H9 (cell line): ENCODE results near the gene NUP205. TPM values are rescaled to one million over a fixed set of nuclear protein-coding genes. Genes with fewer than 3 reads are reported as not detected.
A peak's percentile ranks its signal among the peaks of the same experiment; 100 is the strongest.
"Not testable (repeated sequence)": the region's sequence is repeated elsewhere in the genome, so short reads cannot be mapped to it uniquely, and the experiment has no call there.

ENCODE experiments used
- DNase-seq: peaks from one replicate; pipeline ENCODE4 v3.0.0-alpha.2; 2017
- H2AFZ ChIP-seq: one replicate; pipeline ENCODE4 v1.6.1; 2013; ENCODE audit warnings: mild to moderate bottlenecking, low read length, control low read depth, moderate library complexity
- H2AK5ac ChIP-seq: 2 replicates; pipeline ENCODE4 v1.6.1; 2013; ENCODE audit warnings: low read length, control low read depth, mixed read lengths; ENCODE audit not compliant: insufficient read length
- H2BK120ac ChIP-seq: one replicate; pipeline ENCODE4 v1.6.1; 2013; ENCODE audit warnings: low read depth, mild to moderate bottlenecking, low read length, control low read depth, inconsistent platforms; ENCODE audit not compliant: poor library complexity, severe bottlenecking
- H2BK12ac ChIP-seq: 2 replicates; pipeline ENCODE4 v1.6.1; 2013; ENCODE audit warnings: low read length, control low read depth, mixed read lengths, low read depth; ENCODE audit not compliant: insufficient read length
- H2BK15ac ChIP-seq: 2 replicates; pipeline ENCODE4 v1.6.1; 2013; ENCODE audit warnings: low read depth, low read length, control low read depth
- H2BK20ac ChIP-seq: one replicate; pipeline ENCODE4 v1.6.1; 2013; ENCODE audit warnings: low read depth, mild to moderate bottlenecking, low read length, control low read depth, inconsistent platforms; ENCODE audit not compliant: poor library complexity, severe bottlenecking
- H2BK5ac ChIP-seq: 2 replicates; pipeline ENCODE4 v1.6.1; 2013; ENCODE audit warnings: low read length, control low read depth, mixed read lengths; ENCODE audit not compliant: insufficient read length
- H3K14ac ChIP-seq: 2 replicates; pipeline ENCODE4 v1.6.1; 2013; ENCODE audit warnings: low read length, control low read depth; ENCODE audit not compliant: insufficient read depth
- H3K18ac ChIP-seq: 2 replicates; pipeline ENCODE4 v1.6.1; 2013; ENCODE audit warnings: low read depth, mild to moderate bottlenecking, mixed read lengths, low read length, control low read depth; ENCODE audit not compliant: insufficient read length
- H3K23ac ChIP-seq: 2 replicates; pipeline ENCODE4 v1.6.1; 2013; ENCODE audit warnings: low read length, control low read depth, mixed read lengths, low read depth; ENCODE audit not compliant: insufficient read length
- H3K23me2 ChIP-seq: 2 replicates; pipeline ENCODE4 v1.6.1; 2013; ENCODE audit warnings: low read depth, mild to moderate bottlenecking, mixed read lengths, low read length, control low read depth; ENCODE audit not compliant: insufficient read length, poor library complexity, severe bottlenecking
- H3K27ac ChIP-seq: 2 replicates; pipeline ENCODE4 v1.5.1; 2013; ENCODE audit warnings: low read length, control low read depth, mixed read lengths, low read depth; ENCODE audit not compliant: insufficient read length
- H3K27me3 ChIP-seq: 2 replicates; pipeline ENCODE4 v1.6.1; 2013; ENCODE audit warnings: low read length, control low read depth, inconsistent platforms; ENCODE audit not compliant: insufficient read depth
- H3K4ac ChIP-seq: 2 replicates; pipeline ENCODE4 v1.6.1; 2013; ENCODE audit warnings: low read depth, mild to moderate bottlenecking, control low read depth, inconsistent platforms, low read length, moderate library complexity
- H3K4me1 ChIP-seq: 2 replicates; pipeline ENCODE4 v1.6.1; 2013; ENCODE audit warnings: low read length, control low read depth, inconsistent platforms; ENCODE audit not compliant: insufficient read depth
- H3K4me2 ChIP-seq: 2 replicates; pipeline ENCODE4 v1.6.1; 2013; ENCODE audit warnings: low read length, control low read depth, mixed read lengths; ENCODE audit not compliant: insufficient read length, insufficient read depth
- H3K56ac ChIP-seq: 2 replicates; pipeline ENCODE4 v1.6.1; 2013; ENCODE audit warnings: low read depth, mild to moderate bottlenecking, mixed read lengths, low read length, control low read depth; ENCODE audit not compliant: insufficient read length
- H3K79me1 ChIP-seq: 2 replicates; pipeline ENCODE4 v1.6.1; 2013; ENCODE audit warnings: low read depth, mild to moderate bottlenecking, moderate library complexity, low read length, control low read depth, inconsistent platforms; ENCODE audit not compliant: insufficient read depth, poor library complexity, severe bottlenecking
- H3K79me2 ChIP-seq: 2 replicates; pipeline ENCODE4 v1.6.1; 2013; ENCODE audit warnings: low read length, control low read depth, inconsistent platforms; ENCODE audit not compliant: insufficient read depth
- H3K9ac ChIP-seq: 2 replicates; pipeline ENCODE4 v1.6.1; 2013; ENCODE audit warnings: low read length, control low read depth, mixed read lengths; ENCODE audit not compliant: insufficient read length; ENCODE audit errors: extremely low read depth
- H3K9me3 ChIP-seq: one replicate; pipeline ENCODE4 v1.6.1; 2013; ENCODE audit warnings: low read depth, low read length, inconsistent platforms; ENCODE audit not compliant: control insufficient read depth
- H3T11ph ChIP-seq: one replicate; pipeline ENCODE4 v1.6.1; 2013; ENCODE audit warnings: mild to moderate bottlenecking, low read length, control low read depth, inconsistent platforms
- H4K20me1 ChIP-seq: one replicate; pipeline ENCODE4 v1.6.1; 2013; ENCODE audit not compliant: control insufficient read depth, insufficient read length, insufficient read depth
- H4K5ac ChIP-seq: 2 replicates; pipeline ENCODE4 v1.6.1; 2013; ENCODE audit warnings: low read depth, mild to moderate bottlenecking, mixed read lengths, low read length, control low read depth; ENCODE audit not compliant: insufficient read length
- H4K8ac ChIP-seq: replicated peaks from 2 replicates; pipeline ENCODE4 v1.6.1; 2013; ENCODE audit warnings: low read length, control low read depth, mixed read lengths, low read depth; ENCODE audit not compliant: insufficient read length
- H4K91ac ChIP-seq: 2 replicates; pipeline ENCODE4 v1.6.1; 2013; ENCODE audit warnings: low read depth, mild to moderate bottlenecking, moderate library complexity, mixed read lengths, low read length, control low read depth; ENCODE audit not compliant: insufficient read length
- H3K27ac Mint-ChIP-seq, 3 experiments: 2 replicates in 2 of 3; 3 replicates in 1 of 3; pipeline ENCODE4 v1.8.0; 2020 to 2021; ENCODE audit warnings: mixed read lengths in 3 of 3, mild to moderate bottlenecking in 1 of 3, moderate library complexity in 1 of 3
- H3K27me3 Mint-ChIP-seq: 2 replicates; pipeline ENCODE4 v1.8.0; 2021; ENCODE audit warnings: low read depth, mild to moderate bottlenecking, moderate library complexity, mixed read lengths
- H3K36me3 Mint-ChIP-seq, 3 experiments: 2 replicates in 2 of 3; 3 replicates in 1 of 3; pipeline ENCODE4 v1.8.0; 2020 to 2021; ENCODE audit warnings: low read depth in 3 of 3, mixed read lengths in 3 of 3; ENCODE audit not compliant: insufficient read depth in 1 of 3
- H3K4me1 Mint-ChIP-seq, 2 experiments: 2 replicates each; pipeline ENCODE4 v1.8.0; 2020; ENCODE audit warnings: mixed read lengths in 2 of 2
- H3K4me3 Mint-ChIP-seq, 2 experiments: 2 replicates in 1 of 2; 3 replicates in 1 of 2; pipeline ENCODE4 v1.8.0; 2020 to 2021; ENCODE audit warnings: mild to moderate bottlenecking in 2 of 2, mixed read lengths in 2 of 2, moderate library complexity in 1 of 2
- H3K9me3 Mint-ChIP-seq, 2 experiments: 2 replicates in 1 of 2; 3 replicates in 1 of 2; pipeline ENCODE4 v1.8.0; 2020; ENCODE audit warnings: mild to moderate bottlenecking in 2 of 2, mixed read lengths in 2 of 2, moderate library complexity in 1 of 2
- WGBS: extraction: QIAGEN DNeasy Blood & Tissue Kit; methylation state at CpG from one replicate; pipeline ENCODE4 v1.1.7; 2013; ENCODE audit warnings: missing lambda C conversion rate, low lambda C conversion rate, mixed read lengths; ENCODE audit not compliant: insufficient read length; ENCODE audit errors: extremely low coverage; 5-methylcytosine and 5-hydroxymethylcytosine counted together
- total RNA-seq: library from RNA; stranded (reverse); gene quantifications from 2 replicates; pipeline ENCODE4 v1.2.1, GENCODE V29; 2021

NUP205 gene
- total RNA-seq, 1 experiment from 2014 or later, result 158 TPM

DNA sequence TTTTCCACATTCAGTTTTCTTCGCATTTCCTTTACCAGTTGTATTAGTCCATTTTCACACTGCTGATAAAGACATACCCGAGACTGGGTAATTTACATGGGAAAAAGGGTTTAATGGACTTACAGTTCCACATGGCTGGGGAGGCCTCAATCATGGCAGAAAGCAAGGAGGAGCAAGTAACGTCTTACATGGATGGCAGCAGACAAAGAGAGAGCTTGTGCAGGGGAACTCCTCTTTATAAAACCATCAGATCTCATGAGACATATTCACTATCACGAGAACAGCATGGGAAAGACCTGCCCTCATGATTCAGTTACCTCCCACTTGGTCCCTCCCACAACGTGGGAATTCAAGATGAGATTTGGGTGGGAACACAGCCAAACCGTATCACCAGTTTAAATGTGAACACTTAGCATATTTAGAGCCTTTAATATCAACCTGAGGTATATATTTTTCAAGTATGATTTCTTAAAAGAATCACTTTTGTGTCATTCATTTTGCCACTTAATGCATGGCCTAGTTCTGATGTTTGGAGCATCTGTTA, 111.2 kb downstream of the NUP205 start:
- not testable (repeated sequence) for H3K27me3 ChIP-seq, H3K23ac ChIP-seq, H3K79me1 ChIP-seq, H2AK5ac ChIP-seq, H3K56ac ChIP-seq, H3K27ac ChIP-seq, H3K27me3 Mint-ChIP-seq, H2AFZ ChIP-seq, H4K8ac ChIP-seq, H3K4me2 ChIP-seq, H2BK15ac ChIP-seq, H2BK20ac ChIP-seq, H2BK12ac ChIP-seq, H3T11ph ChIP-seq, H2BK5ac ChIP-seq, H3K23me2 ChIP-seq, H3K4me3 Mint-ChIP-seq, H3K4ac ChIP-seq, H4K5ac ChIP-seq, H4K91ac ChIP-seq, H3K9me3 ChIP-seq, H4K20me1 ChIP-seq, H3K79me2 ChIP-seq, H3K9ac ChIP-seq, DNase-seq, H3K14ac ChIP-seq, H3K4me1 ChIP-seq, H3K18ac ChIP-seq, H3K9me3 Mint-ChIP-seq, H2BK120ac ChIP-seq
- Mint-ChIP-seq H3K4me1 (peaks cover 10 to 12% of the 10 kb centered on the region in 2 experiments), H3K36me3 (peaks cover 16 to 32% (median 21%) of the 10 kb centered on the region in 3 experiments), H3K27ac (peak overlapping the region in 1 of 3 experiments; percentile 42; a peak in 1 of 7 replicates)
- no CpG with 5 or more reads among the region's 6 CpGs for WGBS
